HG03159 (cell line): Measurements from ENCODE around the gene CYP4A22.
A peak's percentile ranks its signal among the peaks of the same experiment; 100 is the strongest.
"Not testable (repeated sequence)": the region's sequence is repeated elsewhere in the genome, so short reads cannot be mapped to it uniquely, and the experiment has no call there.

Experiments used
- ATAC-seq: cut with Tn5 transposase; IDR thresholded peaks from one replicate; pipeline ENCODE4 v1.9.1; 2021; ENCODE audit warnings: mild to moderate bottlenecking, moderate library complexity; ENCODE audit not compliant: unreplicated experiment

Gene CYP4A22, protein sequence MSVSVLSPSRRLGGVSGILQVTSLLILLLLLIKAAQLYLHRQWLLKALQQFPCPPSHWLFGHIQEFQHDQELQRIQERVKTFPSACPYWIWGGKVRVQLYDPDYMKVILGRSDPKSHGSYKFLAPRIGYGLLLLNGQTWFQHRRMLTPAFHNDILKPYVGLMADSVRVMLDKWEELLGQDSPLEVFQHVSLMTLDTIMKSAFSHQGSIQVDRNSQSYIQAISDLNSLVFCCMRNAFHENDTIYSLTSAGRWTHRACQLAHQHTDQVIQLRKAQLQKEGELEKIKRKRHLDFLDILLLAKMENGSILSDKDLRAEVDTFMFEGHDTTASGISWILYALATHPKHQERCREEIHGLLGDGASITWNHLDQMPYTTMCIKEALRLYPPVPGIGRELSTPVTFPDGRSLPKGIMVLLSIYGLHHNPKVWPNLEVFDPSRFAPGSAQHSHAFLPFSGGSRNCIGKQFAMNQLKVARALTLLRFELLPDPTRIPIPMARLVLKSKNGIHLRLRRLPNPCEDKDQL

DNA sequence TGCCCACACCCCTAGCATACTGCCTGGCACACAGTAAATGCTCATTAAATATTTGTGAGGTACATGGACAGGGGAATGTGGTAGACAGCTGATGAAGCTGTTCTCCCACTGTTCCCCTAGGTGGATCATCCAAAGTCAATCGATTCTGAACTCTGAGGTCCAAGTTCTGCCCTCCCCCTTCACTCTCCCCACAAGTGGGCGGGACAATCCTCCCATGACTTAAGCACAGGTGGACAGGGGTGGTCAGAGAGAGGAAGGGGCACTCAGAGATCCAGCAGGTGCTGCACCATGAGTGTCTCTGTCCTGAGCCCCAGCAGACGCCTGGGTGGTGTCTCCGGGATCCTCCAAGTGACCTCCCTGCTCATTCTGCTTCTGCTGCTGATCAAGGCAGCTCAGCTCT lies at the start of gene CYP4A22:
CYP4A22 (plus strand) TSS at position 244 of the 400 bp plus-strand sequence; CDS start at position 289, 45 bp downstream.
- ATAC-seq = no peak

DNA sequence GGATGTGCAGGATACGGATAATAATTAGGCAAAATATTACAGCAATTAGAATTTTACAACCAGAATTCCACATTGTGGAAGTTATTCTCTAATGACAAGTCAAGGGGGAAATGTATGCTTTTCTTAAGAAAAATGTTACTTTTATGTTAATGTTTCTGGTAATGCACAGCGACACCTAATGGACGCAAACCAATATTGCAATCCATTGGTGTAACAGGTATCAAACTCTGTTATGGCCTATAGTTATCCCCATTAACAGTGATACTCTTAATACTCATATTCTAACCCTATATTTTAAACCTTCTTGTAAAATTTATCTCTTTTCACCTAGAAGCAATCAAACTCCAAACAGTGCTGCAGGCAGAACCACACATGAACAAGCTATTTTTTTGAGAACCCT lies 47.9 kb upstream of the CYP4A22 start:
- ATAC-seq = peak; percentile 60

- ATAC-seq = not testable (repeated sequence)
Observed at GRCh38 chr1:47091476-47091875, 45.8 kb upstream of the CYP4A22 start.

DNA sequence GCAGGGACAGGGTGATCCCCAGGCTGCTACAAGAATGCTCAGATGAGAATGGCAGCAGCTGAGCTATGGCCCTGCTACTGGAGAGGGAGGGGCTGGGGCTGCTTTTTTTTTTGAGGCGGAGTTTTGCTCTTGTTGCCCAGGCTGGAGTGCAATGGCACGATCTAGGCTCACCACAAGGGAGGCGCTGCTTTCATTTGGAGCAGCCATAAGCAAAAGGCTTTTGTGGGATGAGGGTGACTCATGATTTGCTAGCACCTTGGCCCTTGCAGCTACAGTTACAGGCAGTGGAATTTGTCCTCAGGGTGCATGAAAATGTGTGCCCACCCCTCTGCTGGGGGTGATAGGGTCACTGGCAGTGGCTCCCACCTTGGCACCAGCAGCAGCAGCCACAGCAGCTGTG lies 32.4 kb upstream of the CYP4A22 start:
- no peak for ATAC-seq

- ATAC-seq = no peak
Observed at GRCh38 chr1:47106792-47107191, 30.4 kb upstream of the CYP4A22 start.

DNA sequence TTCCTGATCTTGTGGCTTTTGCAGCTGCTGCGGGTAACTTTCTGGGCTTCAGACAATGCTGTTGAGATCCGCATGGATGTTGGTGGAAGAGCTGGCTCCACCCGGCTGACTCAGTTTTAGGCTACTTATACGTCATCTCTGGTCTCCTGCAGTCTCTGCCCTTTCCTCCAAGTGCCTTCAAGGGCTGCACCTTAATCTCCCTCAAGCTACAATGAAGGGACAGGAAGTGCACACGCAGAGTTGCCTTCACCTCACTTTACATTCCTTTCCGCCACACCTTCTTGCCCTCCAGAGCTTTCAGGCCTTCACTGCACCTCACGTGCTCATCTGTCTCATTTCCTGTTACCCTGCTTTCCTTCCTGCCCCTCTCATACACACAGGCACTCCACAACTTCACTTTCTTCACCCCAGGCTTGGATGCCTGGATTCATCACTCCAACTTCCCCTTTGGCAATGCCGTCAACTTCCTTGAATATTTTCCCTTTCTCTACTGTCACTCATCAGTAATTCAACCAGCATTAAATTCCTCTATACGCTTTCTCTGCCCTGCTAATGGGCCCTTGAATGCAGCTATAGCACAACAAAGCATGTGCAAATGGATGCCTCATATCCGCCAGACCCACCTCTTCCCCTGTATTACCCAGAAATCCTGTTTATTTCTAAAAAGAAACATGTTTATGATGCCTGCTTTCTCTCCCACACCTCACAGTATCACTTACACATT lies 29.2 kb upstream of the CYP4A22 start:
- ATAC-seq = not testable (repeated sequence)

DNA sequence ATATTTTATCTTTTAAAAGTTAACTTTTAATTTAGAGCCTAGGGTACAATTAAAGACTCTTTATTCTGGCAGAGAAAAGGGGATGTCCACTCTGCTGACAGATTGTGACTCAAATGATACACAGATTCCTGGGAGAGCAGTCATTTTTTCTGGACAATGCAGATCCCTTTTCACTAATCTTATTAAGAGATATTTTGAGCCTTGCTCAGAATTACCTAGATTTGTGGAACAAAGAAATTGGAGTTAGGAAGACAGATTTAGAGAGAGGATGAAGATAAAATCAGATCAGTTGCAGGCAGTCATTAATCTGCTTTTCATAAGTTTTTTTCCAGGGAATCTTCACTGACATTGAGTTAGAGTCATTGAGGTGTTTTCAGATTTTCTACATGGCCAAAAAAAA lies 27.8 kb upstream of the CYP4A22 start:
- not testable (repeated sequence) for ATAC-seq

DNA sequence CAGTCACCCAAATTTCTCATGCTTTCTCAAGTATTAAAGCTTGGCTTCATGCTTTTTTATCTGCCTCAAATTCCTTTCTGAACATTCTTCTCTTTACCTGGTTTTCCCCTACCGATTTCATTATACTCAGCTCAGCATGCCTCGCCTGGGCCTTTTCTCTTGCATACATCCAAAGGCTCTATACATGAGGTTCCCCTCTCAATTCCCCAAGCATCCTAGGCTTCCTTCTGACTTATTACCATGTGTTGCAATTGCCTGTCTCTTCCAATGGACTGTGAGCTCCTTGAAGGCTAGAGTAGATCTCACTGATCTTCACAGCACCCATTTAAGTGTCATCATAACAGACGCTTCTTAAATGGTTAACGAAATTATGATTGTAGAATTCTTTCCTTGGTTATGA lies 24.1 kb upstream of the CYP4A22 start:
- ATAC-seq = no peak

- ATAC-seq = not testable (repeated sequence)
Observed at GRCh38 chr1:47121039-47121438, 16.2 kb upstream of the CYP4A22 start.

DNA sequence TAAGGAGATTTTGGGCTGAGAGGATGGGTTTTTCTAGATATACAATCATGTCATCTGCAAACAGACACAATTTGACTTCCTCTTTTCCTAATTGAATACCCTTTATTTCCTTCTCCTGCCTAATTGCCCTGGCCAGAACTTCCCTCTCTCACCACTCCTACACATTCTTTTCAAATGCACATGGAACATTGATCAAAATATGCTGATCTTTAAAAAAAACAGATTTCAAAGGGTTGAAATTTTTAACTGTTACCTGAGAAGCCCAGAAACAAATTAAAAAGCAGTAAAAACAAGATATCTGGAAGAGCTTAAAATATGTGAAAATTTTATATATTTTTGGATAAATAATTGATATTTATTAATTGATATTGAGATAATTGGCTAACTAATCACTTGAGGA lies 12.4 kb upstream of the CYP4A22 start:
- ATAC-seq = not testable (repeated sequence)

DNA sequence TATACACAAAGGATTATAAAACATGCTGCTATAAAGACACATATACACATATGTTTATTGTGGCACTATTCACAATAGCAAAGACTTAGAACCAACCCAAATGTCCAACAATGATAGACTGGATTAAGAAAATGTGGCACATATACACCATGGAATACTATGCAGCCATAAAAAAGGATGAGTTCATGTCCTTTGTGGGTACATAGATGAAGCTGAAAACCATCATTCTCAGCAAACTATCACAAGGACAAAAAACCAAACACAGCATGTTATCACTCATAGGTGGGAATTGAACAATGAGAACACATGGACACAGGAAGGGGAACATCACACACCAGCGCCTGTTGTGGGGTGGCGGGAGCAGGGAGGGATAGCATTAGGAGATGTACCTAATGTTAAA lies 10.2 kb upstream of the CYP4A22 start:
- not testable (repeated sequence) for ATAC-seq

DNA sequence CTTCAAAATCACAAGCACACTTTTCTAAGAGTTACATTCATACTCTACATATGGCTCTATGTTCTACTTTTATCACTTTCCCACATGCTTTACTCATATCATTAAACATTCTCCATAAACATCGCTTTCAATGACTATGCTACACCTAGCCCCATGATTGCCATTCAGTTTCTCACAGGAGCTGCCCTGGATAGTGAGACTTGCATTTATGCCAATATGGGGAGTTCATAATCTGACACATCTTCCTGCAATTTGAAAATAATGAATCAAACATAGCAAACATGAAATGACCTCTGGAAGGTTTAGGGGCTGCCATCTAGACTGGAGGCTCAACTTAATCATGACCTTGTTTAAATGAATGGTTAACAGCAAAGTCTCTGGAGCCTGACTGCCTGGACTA lies 9.0 kb upstream of the CYP4A22 start:
- ATAC-seq = no peak

- ATAC-seq = not testable (repeated sequence)
Observed at GRCh38 chr1:47128854-47129253, 8.4 kb upstream of the CYP4A22 start.

DNA sequence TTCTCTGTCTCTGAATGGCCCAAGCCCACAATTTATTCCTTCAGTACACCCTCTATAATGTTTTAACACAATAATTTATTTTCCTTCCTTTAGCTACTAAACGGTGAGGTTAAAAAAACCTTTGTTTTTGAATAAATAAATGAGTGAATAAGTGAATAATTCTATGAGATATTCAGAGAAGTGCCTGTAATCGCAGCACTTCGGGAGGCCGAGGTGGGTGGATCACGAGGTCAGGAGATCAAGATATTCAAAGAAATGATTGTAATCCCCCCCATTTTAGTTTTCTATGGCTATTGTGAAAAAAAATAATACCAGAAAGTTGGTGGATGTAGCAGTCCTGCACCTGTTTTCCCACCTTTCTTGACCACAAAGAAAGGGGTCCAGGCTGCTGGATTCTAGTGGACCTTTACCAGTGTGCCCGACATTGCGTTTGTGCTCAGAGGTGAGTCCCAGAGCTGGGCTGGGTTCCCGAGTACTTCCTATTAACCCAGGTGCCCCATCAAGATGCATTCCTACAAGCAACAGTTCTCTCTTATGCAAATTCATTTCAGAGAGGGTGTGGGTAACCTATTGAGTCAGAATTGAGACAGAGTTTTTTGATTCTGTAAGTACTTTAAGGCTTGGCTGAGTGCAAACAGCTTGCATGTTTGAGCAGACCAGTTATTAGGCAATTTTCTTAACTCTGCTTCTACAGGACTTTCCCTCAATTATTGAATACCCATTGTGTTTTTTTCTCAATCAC lies 7.6 kb upstream of the CYP4A22 start:
- not testable (repeated sequence) for ATAC-seq

DNA sequence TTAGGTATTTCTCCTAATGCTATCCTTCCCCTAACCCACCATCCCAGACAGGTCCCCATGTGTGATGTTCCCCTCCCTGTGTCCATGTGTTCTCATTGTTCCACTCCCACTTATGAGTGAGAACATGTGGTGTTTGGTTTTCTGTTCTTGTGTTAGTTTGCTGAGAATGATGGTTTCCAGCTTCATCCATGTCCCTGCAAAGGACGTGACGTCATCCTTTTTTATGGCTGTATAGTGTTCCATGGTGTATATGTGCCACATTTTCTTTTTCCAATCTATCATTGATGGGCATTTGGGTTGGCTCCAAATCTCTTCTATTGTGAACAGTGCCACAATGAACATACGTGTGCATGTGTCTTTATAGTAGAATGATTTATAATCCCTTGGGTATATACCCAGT lies 4.6 kb upstream of the CYP4A22 start:
- ATAC-seq = not testable (repeated sequence)

DNA sequence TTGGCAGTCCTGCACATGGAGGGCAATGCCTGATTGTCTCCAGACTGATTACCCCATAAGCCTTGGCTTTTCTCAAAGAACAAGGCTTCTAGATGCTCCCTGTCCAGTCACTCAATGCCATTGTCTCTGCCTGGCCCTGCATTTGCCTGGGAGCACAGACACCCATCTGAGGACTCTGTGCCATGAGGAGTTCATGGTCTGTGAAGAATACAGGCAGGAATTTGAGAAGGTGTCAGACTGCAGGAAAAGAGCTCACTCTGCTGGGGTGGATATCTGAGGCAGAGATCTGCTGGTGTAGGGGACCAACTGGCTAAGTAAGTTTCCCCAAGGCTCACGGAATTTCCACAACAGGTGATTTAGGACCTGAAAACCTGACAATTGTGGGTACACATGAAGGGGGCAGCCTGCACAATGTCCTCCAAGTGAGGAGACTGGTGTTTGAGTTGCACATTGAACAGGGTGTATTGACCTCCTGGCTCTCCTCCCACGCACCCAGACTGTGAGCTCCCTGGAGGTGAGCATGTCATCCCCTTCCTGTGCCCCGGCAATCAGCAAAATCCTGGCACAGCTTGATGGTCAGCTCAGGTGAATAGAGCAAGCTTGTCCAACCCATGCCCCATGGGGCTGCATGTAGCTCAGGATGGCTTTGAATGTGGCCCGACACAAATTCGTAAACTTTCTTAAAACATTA lies 829 bp downstream of the CYP4A22 start:
- ATAC-seq = no peak

DNA sequence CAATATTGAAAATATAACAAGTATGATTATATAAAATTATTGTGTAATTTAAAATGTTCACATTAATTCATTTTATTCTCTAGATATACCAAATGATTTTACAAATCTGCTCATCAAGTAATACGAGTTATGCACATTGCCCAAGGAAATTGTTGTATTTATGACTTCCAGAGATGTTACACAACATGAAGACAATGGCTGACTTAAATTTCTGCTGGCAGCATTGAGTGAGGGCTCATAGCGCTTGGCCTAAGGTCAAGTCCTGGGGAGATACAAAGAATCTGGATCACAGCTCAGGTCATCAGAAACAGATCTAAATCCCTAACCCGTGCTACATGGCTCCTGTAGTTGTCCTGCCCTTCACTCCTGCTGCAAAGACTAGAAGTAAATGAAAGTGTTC lies 3.1 kb downstream of the CYP4A22 start:
- ATAC-seq = not testable (repeated sequence)

DNA sequence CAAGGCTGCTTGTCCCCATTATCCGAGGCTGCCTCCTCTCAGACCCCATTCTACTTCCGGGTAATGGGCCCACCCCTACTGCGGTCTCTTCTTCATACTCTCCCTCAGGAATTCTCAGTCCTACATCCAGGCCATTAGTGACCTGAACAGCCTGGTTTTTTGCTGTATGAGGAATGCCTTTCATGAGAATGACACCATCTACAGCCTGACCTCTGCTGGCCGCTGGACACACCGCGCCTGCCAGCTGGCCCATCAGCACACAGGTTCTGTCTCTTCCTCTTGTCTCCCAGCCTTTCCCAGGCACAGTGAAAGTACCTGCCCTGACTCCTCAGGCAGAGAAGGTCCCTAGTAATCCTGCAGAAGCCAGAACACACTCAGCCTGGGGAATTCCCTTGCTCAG lies 6.4 kb downstream of the CYP4A22 start:
- not testable (repeated sequence) for ATAC-seq

DNA sequence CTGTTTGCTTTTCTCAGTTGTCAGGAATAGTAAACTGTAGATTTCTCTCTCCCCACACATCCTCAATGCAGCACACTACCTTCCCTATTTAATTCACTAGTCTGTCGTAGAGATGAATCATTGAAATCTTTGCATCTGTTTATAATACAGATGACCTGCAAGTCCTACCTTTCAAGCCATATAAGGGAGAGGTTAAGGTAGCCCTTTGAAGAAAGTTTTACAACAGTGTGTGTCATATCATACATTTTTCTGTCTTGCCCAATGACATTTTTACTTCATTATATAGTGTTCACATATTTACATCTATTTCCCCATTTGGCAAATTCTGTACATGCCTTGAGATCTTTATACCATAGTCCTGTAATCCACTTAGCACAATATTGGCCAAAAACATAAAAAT lies 9.3 kb downstream of the CYP4A22 start:
- ATAC-seq = not testable (repeated sequence)

DNA sequence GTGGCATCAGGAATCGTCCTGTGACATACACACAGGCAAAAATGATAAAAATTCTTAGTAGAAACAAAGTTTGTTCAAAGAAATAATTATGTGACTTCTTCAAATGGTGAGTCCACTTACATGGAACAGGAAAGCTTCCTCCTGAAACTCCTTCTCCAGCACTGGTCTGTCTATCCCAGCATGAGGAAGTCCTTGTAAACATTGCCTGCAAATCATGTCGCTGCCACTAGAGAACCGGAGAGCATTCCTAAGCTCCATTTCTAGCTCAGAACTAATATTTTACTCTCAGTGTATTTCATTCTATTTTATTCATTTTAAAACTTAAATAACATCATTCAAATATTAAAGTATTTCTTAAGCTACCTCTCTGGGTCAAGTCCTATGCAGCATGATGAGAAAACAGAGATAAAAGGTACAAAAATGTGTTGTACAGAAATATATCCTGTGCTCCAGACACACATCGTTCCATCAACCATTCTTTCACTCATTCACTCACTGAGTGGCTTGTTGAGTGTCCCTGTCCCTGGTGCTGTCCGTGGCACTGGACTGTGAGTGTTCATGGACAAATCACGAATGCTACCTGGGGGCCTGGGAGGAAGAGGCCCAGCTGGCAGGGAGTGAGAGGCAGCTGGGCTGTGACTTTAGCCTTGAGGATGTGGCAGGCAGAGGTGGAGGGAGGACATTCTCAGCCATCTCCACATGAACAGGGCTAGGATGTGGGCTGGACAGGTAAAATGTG lies 10.0 kb downstream of the CYP4A22 start:
- no peak for ATAC-seq
